ENCODE results near the gene EYA3.

The EYA3 gene

DNA sequence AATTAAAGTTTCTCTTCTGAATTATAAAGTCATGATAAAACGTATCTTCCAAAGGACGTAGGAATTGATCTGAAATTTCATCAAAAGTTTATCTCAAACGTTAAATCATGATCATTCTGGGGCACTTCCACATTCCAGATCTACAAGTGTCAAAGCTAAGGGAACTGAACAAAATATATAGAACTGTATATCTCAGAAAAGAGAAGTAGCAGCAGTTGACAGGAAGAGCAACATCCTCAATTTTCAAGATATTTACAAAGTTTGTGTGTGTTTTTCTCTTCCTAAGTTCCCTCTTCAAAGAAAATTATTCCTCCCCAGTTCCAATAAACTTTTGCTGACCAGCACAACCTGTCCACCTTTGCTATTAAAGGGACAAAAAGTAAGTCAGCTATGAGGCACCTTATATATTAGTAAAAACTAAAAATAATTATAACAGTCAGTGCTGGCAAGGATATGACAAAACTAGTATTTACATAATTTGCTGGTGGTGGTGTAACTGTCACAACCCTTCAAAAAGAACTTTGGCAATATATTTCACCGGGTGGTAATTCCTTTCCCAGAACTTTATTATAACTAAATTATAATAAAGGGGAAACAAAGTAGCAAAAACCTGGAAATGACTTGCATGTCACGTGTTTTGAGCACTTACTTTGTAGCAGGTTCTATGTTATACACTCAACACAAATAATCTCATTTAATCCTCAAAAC lies 38.5 kb upstream of the EYA3 start:
- H3K4me1 ChIP-seq (ENCODE audit: insufficient read depth, low read length): no peaks in the 10 kb centered on the region
- no peaks in the 10 kb centered on the region for H3K9me3 ChIP-seq (ENCODE audit: insufficient read depth, low read length, severe bottlenecking)
- H3K9ac ChIP-seq (ENCODE audit: low read depth, low read length): no peak overlapping the region
- no peaks in the 10 kb centered on the region for H3K36me3 ChIP-seq (ENCODE audit: insufficient read depth, low read length)
- DNase-seq (no peak), ATAC-seq (ENCODE audit: insufficient read depth, low read depth) (no peak)
- peaks cover 15% of the 10 kb centered on the region for H3K27me3 ChIP-seq (ENCODE audit: insufficient read depth, low read length, poor library complexity)
- no peak overlapping the region for H2AFZ ChIP-seq (ENCODE audit: low read depth, low read length)
- no peak overlapping the region for H3K27ac ChIP-seq (ENCODE audit: low read length)
- H4K20me1 ChIP-seq (ENCODE audit: insufficient read depth, low read length): no peaks in the 10 kb centered on the region
- H3K79me2 ChIP-seq (ENCODE audit: insufficient read depth, low read length): no peaks in the 10 kb centered on the region
- TF ChIP-seq EZH2 (IDR thresholded peaks at IDR 0.05; ENCODE audit: borderline replicate concordance, low read depth, low read length, severe bottlenecking): no peak
- TF ChIP-seq, protein P1, sequence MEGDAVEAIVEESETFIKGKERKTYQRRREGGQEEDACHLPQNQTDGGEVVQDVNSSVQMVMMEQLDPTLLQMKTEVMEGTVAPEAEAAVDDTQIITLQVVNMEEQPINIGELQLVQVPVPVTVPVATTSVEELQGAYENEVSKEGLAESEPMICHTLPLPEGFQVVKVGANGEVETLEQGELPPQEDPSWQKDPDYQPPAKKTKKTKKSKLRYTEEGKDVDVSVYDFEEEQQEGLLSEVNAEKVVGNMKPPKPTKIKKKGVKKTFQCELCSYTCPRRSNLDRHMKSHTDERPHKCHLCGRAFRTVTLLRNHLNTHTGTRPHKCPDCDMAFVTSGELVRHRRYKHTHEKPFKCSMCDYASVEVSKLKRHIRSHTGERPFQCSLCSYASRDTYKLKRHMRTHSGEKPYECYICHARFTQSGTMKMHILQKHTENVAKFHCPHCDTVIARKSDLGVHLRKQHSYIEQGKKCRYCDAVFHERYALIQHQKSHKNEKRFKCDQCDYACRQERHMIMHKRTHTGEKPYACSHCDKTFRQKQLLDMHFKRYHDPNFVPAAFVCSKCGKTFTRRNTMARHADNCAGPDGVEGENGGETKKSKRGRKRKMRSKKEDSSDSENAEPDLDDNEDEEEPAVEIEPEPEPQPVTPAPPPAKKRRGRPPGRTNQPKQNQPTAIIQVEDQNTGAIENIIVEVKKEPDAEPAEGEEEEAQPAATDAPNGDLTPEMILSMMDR (IDR thresholded peaks at IDR 0.05; ENCODE audit: borderline replicate concordance, extremely low read depth, low read length, poor library complexity, severe bottlenecking): no peak
- no peak overlapping the region for H3K4me3 ChIP-seq (ENCODE audit: low read depth in 1 of 2, low read length in 2 of 2)
- no peak overlapping the region for H3K4me2 ChIP-seq (ENCODE audit: insufficient read depth, low read length)

DNA sequence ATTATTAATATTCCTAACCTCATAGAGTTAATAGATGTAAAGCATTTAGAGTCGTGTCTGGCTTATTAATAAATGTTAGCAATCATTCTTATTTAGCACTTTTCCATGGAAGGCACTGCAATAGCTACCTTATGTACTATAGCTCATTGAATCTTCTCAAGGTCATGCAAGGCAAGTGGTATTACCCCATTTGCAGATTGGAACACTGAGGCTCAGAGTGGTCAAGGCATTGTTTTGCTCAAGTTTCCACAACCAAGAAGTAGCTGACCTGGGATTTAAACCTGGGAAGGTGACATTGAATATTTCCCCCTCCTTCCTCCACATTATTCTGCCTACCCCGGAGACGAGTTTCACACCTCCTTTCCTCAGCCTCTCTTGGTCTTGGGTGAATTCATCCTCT lies 37.8 kb upstream of the EYA3 start:
- TF ChIP-seq, protein P1 (IDR thresholded peaks at IDR 0.05; ENCODE audit: borderline replicate concordance, extremely low read depth, low read length, poor library complexity, severe bottlenecking): no peak
- no peak for TF ChIP-seq EZH2 (IDR thresholded peaks at IDR 0.05; ENCODE audit: borderline replicate concordance, low read depth, low read length, severe bottlenecking)
- no peaks in the 10 kb centered on the region for H3K79me2 ChIP-seq (ENCODE audit: insufficient read depth, low read length)
- peaks cover 15% of the 10 kb centered on the region for H3K27me3 ChIP-seq (ENCODE audit: insufficient read depth, low read length, poor library complexity)
- ATAC-seq (ENCODE audit: insufficient read depth, low read depth) (no peak), DNase-seq (no peak)
- H3K9me3 ChIP-seq (ENCODE audit: insufficient read depth, low read length, severe bottlenecking): no peaks in the 10 kb centered on the region
- H3K4me2 ChIP-seq (ENCODE audit: insufficient read depth, low read length): no peak overlapping the region
- no peaks in the 10 kb centered on the region for H3K36me3 ChIP-seq (ENCODE audit: insufficient read depth, low read length)
- no peaks in the 10 kb centered on the region for H3K4me1 ChIP-seq (ENCODE audit: insufficient read depth, low read length)
- no peak overlapping the region for H3K27ac ChIP-seq (ENCODE audit: low read length)
- no peak overlapping the region for H2AFZ ChIP-seq (ENCODE audit: low read depth, low read length)
- no peaks in the 10 kb centered on the region for H4K20me1 ChIP-seq (ENCODE audit: insufficient read depth, low read length)
- H3K9ac ChIP-seq (ENCODE audit: low read depth, low read length): no peak overlapping the region
- H3K4me3 ChIP-seq (ENCODE audit: low read depth in 1 of 2, low read length in 2 of 2): no peak overlapping the region

DNA sequence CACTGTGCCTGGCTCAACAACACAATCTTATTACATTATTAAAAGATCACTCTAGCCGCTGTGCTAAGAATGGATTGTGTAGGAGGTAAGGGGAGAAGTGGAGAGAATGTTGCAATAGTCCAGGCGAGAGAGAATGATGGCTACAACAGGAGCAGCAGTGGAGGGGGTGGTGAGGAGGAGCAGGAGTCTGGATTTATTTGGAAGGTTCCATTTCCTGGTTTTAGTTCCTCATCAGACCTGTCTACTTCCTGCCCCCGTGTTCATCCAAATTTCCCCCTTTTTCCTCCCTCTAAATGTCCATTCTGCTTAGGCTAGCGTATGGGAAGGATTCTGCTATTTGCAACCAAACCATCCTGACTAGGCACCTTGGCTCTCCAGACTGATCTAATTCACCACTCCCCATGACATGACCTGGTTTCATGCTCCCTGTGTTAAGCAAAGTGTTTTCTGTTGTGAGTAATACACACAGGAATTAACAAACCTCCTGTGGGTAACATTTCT lies 35.1 kb upstream of the EYA3 start:
- Histone ChIP-seq H3K9ac (ENCODE audit: low read depth, low read length) (no peak overlapping the region), H3K27me3 (ENCODE audit: insufficient read depth, low read length, poor library complexity) (peaks cover 7% of the 10 kb centered on the region), H3K79me2 (ENCODE audit: insufficient read depth, low read length) (no peaks in the 10 kb centered on the region), H3K27ac (ENCODE audit: low read length) (no peak overlapping the region), H3K9me3 (ENCODE audit: insufficient read depth, low read length, severe bottlenecking) (no peaks in the 10 kb centered on the region), H3K4me1 (ENCODE audit: insufficient read depth, low read length) (no peaks in the 10 kb centered on the region), H3K4me2 (ENCODE audit: insufficient read depth, low read length) (no peak overlapping the region), H2AFZ (ENCODE audit: low read depth, low read length) (peak overlapping the region; percentile 30; the same call in 1 of the 2 replicates), H4K20me1 (ENCODE audit: insufficient read depth, low read length) (no peaks in the 10 kb centered on the region), H3K4me3 (ENCODE audit: low read depth in 1 of 2, low read length in 2 of 2) (no peak overlapping the region), H3K36me3 (ENCODE audit: insufficient read depth, low read length) (no peaks in the 10 kb centered on the region)
- TF ChIP-seq, protein P1 (IDR thresholded peaks at IDR 0.05; ENCODE audit: borderline replicate concordance, extremely low read depth, low read length, poor library complexity, severe bottlenecking): no peak
- TF ChIP-seq EZH2 (IDR thresholded peaks at IDR 0.05; ENCODE audit: borderline replicate concordance, low read depth, low read length, severe bottlenecking): no peak
- DNase-seq (no peak), ATAC-seq (ENCODE audit: insufficient read depth, low read depth) (no peak)

Data from DND-41 (cell line).